Measurements from ENCODE around the gene KIAA0825. TPM values are rescaled to one million over a fixed set of nuclear protein-coding genes. Genes with fewer than 3 reads are reported as not detected.
"Not testable (repeated sequence)": the region's sequence is repeated elsewhere in the genome, so short reads cannot be mapped to it uniquely, and the experiment has no call there.

The KIAA0825 gene
- total and polyA plus RNA-seq, 12 donors, result 0.34 to 11.5 (median 3.1) TPM

GRCh38 chr5:94360382-94361130, 257.8 kb downstream of the KIAA0825 start:
- 75 to 85% (median 83%) methylated on average over 4 of the region's 4 CpGs for WGBS, 4 donors

GRCh38 chr5:94359880-94360279, 258.5 kb downstream of the KIAA0825 start:
- Histone ChIP-seq H3K27me3 (no peaks in the 10 kb centered on the region), H3K4me1 (replicated peaks in 1 of 2) (no peaks in the 10 kb centered on the region), H3K27ac (no peak overlapping the region), H3K36me3 (replicated peaks in 1 of 2) (no peaks in the 10 kb centered on the region), H3K9me3 (replicated peaks in 1 of 3) (no peaks in the 10 kb centered on the region), H3K4me3 (no peak overlapping the region)
- intact Hi-C loops (cut with DNase I), result no loop called here
- no peak for TF ChIP-seq CTCF (IDR thresholded peaks at IDR 0.05)
- no peak for TF ChIP-seq POLR2A (IDR thresholded peaks at IDR 0.05)
- 75 to 90% (median 84%) methylated on average over 3 of the region's 3 CpGs for WGBS, 4 donors
- DNase-seq, result no peak

More at GRCh38 chr5:94360382-94361130, 257.8 kb downstream of the KIAA0825 start:
- intact Hi-C loops (cut with DNase I), result no loop called here
- H3K4me3 ChIP-seq, result no peak overlapping the region
- TF ChIP-seq CTCF (IDR thresholded peaks at IDR 0.05) (no peak), POLR2A (IDR thresholded peaks at IDR 0.05) (no peak)
- no peaks in the 10 kb centered on the region for H3K4me1 ChIP-seq (replicated peaks in 1 of 2)
- H3K27ac ChIP-seq, result no peak overlapping the region
- H3K27me3 ChIP-seq, result no peaks in the 10 kb centered on the region
- no peaks in the 10 kb centered on the region for H3K36me3 ChIP-seq (replicated peaks in 1 of 2)
- peak in 2 of 7 donors; percentile 8 to 13 for DNase-seq
- no peaks in the 10 kb centered on the region for H3K9me3 ChIP-seq (replicated peaks in 1 of 3)

- intact Hi-C loops (cut with DNase I), result no loop called here
- no peak for TF ChIP-seq POLR2A (IDR thresholded peaks at IDR 0.05)
- no peak for TF ChIP-seq CTCF (IDR thresholded peaks at IDR 0.05)
- Histone ChIP-seq H3K36me3 (replicated peaks in 1 of 2) (no peaks in the 10 kb centered on the region), H3K4me1 (replicated peaks in 1 of 2) (no peaks in the 10 kb centered on the region), H3K27ac (no peak overlapping the region), H3K27me3 (no peaks in the 10 kb centered on the region), H3K9me3 (replicated peaks in 1 of 3) (peaks cover 0 to 5% (median 0%) of the 10 kb centered on the region in 3 donors), H3K4me3 (no peak overlapping the region)
- no peak for DNase-seq
These were observed 262.6 kb downstream of the KIAA0825 start for GRCh38 chr5:94355811-94356210.

- WGBS, 4 donors, result 72 to 80% (median 77%) methylated on average over 5 of the region's 5 CpGs
- H3K9me3 ChIP-seq (replicated peaks in 1 of 3); H3K36me3 ChIP-seq (replicated peaks in 1 of 2); H3K4me1 ChIP-seq (replicated peaks in 1 of 2); H3K27me3 ChIP-seq; H3K4me3 ChIP-seq; intact Hi-C loops (cut with DNase I); H3K27ac ChIP-seq; DNase-seq: not testable (repeated sequence)
These were observed 263.4 kb downstream of the KIAA0825 start for GRCh38 chr5:94354837-94355485.

Measured in adrenal gland (tissue), 12 donors.